Measurements from ENCODE around the gene USP36.
"Not testable (repeated sequence)": the region's sequence is repeated elsewhere in the genome, so short reads cannot be mapped to it uniquely, and the experiment has no call there.

The USP36 gene

GRCh38 chr17:78870621-78871020 lies 30.0 kb upstream of the USP36 start:
- DNase-seq = no peak

- DNase-seq = no peak
These were observed 27.8 kb upstream of the USP36 start for GRCh38 chr17:78868391-78868790.

DNA sequence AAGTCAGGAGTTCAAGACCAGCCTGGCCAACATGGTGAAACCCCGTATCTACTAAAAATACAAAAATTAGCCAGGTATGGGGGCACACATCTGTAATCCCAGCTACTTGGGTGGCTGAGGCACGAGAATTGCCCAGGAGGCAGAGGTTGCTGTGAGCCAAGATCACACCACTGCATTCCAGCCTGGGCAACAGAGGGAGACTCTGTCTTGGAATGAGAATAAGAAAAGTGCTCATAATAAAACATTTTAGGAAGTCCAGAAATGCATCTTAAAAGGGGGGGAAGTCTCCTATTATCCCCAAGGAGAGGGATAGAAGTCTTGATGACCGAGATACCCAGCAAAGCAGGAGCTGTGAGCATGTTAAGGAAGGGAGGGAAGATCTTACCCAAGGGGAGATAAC lies 26.4 kb upstream of the USP36 start:
- DNase-seq = not testable (repeated sequence)

GRCh38 chr17:78865682-78866390 lies 25.2 kb upstream of the USP36 start:
- peak; percentile 73 to 79 for DNase-seq

GRCh38 chr17:78864117-78864516 lies 23.5 kb upstream of the USP36 start:
- no peak for DNase-seq

- DNase-seq = no peak
These were observed 21.7 kb upstream of the USP36 start for GRCh38 chr17:78862073-78863023.

GRCh38 chr17:78861229-78861628 lies 20.6 kb upstream of the USP36 start:
- DNase-seq = no peak

GRCh38 chr17:78859051-78859450 lies 18.4 kb upstream of the USP36 start:
- DNase-seq = no peak

DNA sequence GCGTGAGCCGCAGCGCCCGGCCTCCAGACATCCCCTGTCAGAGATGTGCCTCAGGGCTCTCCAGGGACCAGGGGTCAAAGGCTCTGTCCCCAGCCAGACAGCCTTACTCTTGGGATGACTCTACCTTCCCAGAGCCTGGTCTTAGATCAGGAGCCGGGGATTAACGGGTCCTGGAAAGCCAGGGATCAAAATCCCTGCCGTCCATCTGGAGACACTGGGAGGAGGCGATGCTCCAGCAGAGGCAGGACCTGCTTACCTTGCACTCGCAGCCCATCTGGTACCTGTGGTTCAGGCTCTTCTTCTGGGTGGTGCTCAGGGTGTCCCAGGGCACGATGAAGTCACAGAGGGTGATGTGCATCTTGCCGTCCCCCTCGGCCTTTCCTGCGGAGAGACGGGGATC lies 16.7 kb upstream of the USP36 start:
- no peak for DNase-seq

DNA sequence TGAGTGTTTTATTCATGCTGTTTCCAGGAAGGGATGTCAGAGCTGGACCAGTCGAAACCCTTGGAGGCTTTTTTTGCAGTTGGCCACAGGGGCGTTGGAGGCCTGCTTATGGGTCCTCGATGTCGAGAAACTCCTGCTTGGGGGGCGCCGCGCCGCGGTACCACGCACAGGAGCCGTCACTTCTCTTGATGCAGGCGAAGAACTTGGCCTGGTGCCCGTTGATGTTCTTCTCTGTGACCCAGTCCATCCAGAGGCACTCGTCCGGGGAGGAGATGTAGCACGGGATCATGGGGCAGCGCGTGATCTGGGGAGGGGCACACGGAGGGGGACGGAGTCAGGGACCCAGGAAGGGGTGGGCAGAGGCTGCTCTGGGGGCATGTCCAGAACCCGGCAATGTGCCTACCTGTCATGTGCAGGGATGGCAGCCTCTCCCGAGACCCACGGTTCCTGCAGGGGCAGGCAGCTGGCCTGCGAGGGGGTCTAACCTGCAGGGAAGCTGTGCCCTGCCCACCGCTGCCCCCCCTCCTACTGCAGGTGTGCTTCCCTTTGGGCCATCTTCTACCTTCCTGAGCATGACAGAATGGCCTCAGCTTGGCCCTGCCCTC lies 15.0 kb upstream of the USP36 start:
- no peak for DNase-seq

- no peak for DNase-seq
These were observed 13.9 kb upstream of the USP36 start for GRCh38 chr17:78854508-78854907.

DNA sequence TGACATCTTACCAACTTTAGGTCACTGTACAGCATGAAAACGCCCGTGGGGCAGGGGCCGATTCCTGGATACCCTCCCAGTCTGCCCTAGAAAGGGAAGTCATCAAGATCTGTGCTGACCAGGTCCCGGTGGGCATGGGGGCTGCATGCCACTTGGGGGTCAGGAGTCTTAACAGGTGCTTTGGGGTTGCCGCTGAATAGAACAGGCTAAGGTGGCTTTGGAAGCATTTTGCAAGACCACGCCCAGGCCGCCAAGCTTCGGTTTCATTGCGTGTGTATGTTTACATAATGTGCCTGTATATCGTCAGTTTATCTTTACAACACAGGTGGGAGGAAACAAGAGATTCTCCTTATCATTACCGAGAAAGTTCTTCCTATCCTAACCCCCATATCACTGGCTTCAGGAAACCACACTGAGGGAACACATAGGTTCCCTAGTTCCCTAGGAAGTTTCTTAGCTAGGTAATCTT lies 13.3 kb upstream of the USP36 start:
- DNase-seq = no peak

- no peak for DNase-seq
These were observed 12.1 kb upstream of the USP36 start for GRCh38 chr17:78852709-78853121.

DNA sequence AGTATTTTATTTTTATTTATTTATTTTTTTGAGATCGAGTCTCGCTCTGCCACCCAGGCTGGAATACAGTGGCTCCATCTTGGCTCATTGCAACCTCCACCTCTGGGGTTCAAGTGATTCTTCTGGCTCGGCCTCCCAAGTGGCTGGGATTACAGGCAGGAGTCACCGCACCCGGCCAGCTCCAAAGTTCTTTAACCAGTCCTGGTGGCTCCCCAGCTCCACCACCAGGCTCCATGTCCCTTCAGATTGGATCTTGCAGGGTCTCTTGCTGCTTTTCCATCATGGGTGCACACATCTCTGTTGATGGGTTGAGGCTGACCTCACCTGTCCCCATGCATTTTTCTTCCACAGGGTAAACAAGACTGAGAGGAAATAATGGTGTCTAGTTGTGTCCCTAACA lies 8.4 kb upstream of the USP36 start:
- no peak for DNase-seq

DNA sequence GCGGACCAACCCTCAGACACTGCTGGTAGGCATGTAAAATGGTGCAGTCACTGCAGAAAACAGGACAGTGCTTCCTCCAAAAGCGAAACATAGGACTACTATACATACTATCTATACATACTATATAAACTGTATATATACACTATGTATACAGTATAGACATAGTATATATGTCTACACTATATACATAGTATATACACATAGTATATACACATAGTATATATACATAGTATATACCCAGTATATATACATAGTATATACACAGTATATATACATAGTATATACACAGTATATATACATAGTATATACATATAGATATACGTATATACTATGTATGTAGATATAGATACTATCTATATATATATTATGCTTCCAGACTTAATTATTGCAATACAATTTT lies 6.4 kb upstream of the USP36 start:
- DNase-seq = no peak

- no peak for DNase-seq
These were observed 3.8 kb upstream of the USP36 start for GRCh38 chr17:78844301-78845005.

- DNase-seq = peak; percentile 56 to 71
These were observed 2.4 kb upstream of the USP36 start for GRCh38 chr17:78842881-78843565.

- no peak for DNase-seq
These were observed 159 bp downstream of the USP36 start for GRCh38 chr17:78840530-78840779.

- DNase-seq = peak; percentile 41 to 58
These were observed 668 bp downstream of the USP36 start for GRCh38 chr17:78839762-78840529.

DNA sequence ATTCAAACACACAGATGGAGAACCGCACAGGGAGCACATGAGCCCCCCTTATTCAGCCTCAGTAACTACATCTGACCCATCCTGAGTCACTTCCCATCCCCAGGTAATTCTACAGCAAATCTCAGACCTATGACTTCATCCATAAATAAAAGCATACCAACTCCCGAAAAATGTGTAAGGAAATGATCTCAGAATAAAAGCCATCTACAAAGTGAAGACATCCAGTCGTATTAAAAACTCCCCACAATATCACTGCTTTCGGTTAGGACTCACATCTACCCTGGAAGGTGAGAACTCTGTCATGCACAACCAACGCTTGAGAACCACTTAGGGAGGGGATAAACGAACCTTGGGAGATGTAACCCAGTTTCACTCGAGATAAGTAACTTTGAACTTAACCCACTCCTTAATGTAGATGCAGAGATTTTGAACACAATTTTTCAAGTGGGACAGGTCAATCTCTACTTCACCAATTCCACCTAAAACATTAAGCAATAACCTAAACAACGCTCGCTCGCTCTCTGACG lies 1.3 kb downstream of the USP36 start:
- no peak for DNase-seq

GRCh38 chr17:78838574-78839005 lies 2.0 kb downstream of the USP36 start:
- no peak for DNase-seq

Data from activated CD4-positive, alpha-beta T cell treated with anti-CD3 and anti-CD28 coated beads, Interleukin-2, amount 50 U/mL, for 48 hours (primary cell).